Activated gamma-delta T cell (primary cell): Measurements from ENCODE around the gene PARD3.

ENCODE experiments used
- DNase-seq: peaks from one replicate; lab custom pipeline; 2025; lab: John Stamatoyannopoulos, UW

PARD3 gene

GRCh38 chr10:34618611-34619010 lies 196.5 kb downstream of the PARD3 start:
- DNase-seq: no peak

GRCh38 chr10:34615770-34616169 lies 199.3 kb downstream of the PARD3 start:
- no peak for DNase-seq

- no peak for DNase-seq
Measured at GRCh38 chr10:34613491-34613890, 201.6 kb downstream of the PARD3 start.

- DNase-seq: no peak
Measured at GRCh38 chr10:34612938-34613337, 202.2 kb downstream of the PARD3 start.

GRCh38 chr10:34612446-34612845 lies 202.7 kb downstream of the PARD3 start:
- no peak for DNase-seq

- no peak for DNase-seq
Measured at GRCh38 chr10:34609287-34609940, 205.7 kb downstream of the PARD3 start.

- DNase-seq: no peak
Measured at GRCh38 chr10:34607894-34608293, 207.2 kb downstream of the PARD3 start.

GRCh38 chr10:34606890-34607289 lies 208.2 kb downstream of the PARD3 start:
- no peak for DNase-seq

GRCh38 chr10:34602478-34602877 lies 212.6 kb downstream of the PARD3 start:
- DNase-seq: no peak

GRCh38 chr10:34601691-34602090 lies 213.4 kb downstream of the PARD3 start:
- no peak for DNase-seq

GRCh38 chr10:34599026-34599795 lies 215.9 kb downstream of the PARD3 start:
- no peak for DNase-seq

GRCh38 chr10:34596351-34596750 lies 218.7 kb downstream of the PARD3 start:
- DNase-seq: no peak

- DNase-seq: no peak
Measured at GRCh38 chr10:34593930-34594329, 221.2 kb downstream of the PARD3 start.

GRCh38 chr10:34593374-34593890 lies 221.7 kb downstream of the PARD3 start:
- no peak for DNase-seq

- DNase-seq: no peak
Measured at GRCh38 chr10:34590793-34591192, 224.3 kb downstream of the PARD3 start.

GRCh38 chr10:34589275-34589674 lies 225.8 kb downstream of the PARD3 start:
- no peak for DNase-seq

- DNase-seq: no peak
Measured at GRCh38 chr10:34587680-34588019, 227.4 kb downstream of the PARD3 start.

- DNase-seq: no peak
Measured at GRCh38 chr10:34587002-34587679, 228.0 kb downstream of the PARD3 start.

- no peak for DNase-seq
Measured at GRCh38 chr10:34585422-34586112, 229.5 kb downstream of the PARD3 start.

- no peak for DNase-seq
Measured at GRCh38 chr10:34584164-34584563, 230.9 kb downstream of the PARD3 start.

GRCh38 chr10:34581801-34582532 lies 233.1 kb downstream of the PARD3 start:
- DNase-seq: no peak

- no peak for DNase-seq
Measured at GRCh38 chr10:34580643-34581042, 234.5 kb downstream of the PARD3 start.
